GM12892 (cell line): ENCODE results near the gene TRNT1.

Experiments used
- POLR2A ChIP-seq: IDR thresholded peaks from 2 replicates; pipeline ENCODE4 v1.6.1; 2011; ENCODE audit warnings: low read depth, low read length, control low read depth
- POLR2AphosphoS5 ChIP-seq: IDR thresholded peaks from 2 replicates; pipeline ENCODE4 v1.6.1; 2011; ENCODE audit warnings: low read depth, low read length, control low read depth
- TAF1 ChIP-seq: IDR thresholded peaks from 2 replicates; pipeline ENCODE4 v1.6.1; 2011; ENCODE audit warnings: low read depth, mild to moderate bottlenecking, control low read depth, low read length, borderline replicate concordance

GRCh38 chr3:3082234-3082924 is 44.4 kb upstream of the TRNT1 start:
- TF ChIP-seq POLR2AphosphoS5 (no peak), POLR2A (no peak), TAF1 (no peak)
